CD4-positive, CD25-positive, alpha-beta regulatory T cell (primary cell): ENCODE measurements around the gene JSRP1. TPM values are rescaled to one million over a fixed set of nuclear protein-coding genes. Genes with fewer than 3 reads are reported as not detected.

Experiments
- ATAC-seq, 2 donors: fragments of 150-1000 bp; cut with Tn5 transposase; one replicate each; pipeline ENCODE4 v1.10.0; 2021; ENCODE audit warnings: low read depth in 2 of 2, moderate number of reproducible peaks in 2 of 2, moderate library complexity in 1 of 2
- DNase-seq, 3 donors: peaks; one replicate each; pipeline versions ENCODE4 v3.0.0 to v3.0.0-alpha.2; 2012 to 2022; ENCODE audit warnings: mixed read lengths in 1 of 3
- H3K27ac ChIP-seq: one replicate; pipeline ENCODE4 v1.7.0; 2013; ENCODE audit warnings: mild to moderate bottlenecking, low read length; ENCODE audit not compliant: insufficient read depth, poor library complexity, severe bottlenecking
- H3K27me3 ChIP-seq: one replicate; pipeline ENCODE4 v1.7.0; 2013; ENCODE audit warnings: low read length; ENCODE audit not compliant: control insufficient read depth, insufficient read depth
- H3K36me3 ChIP-seq: one replicate; pipeline ENCODE4 v1.7.0; 2013; ENCODE audit warnings: mild to moderate bottlenecking, low read length, moderate library complexity; ENCODE audit not compliant: control insufficient read depth, insufficient read depth
- H3K4me1 ChIP-seq: 2 replicates; pipeline ENCODE4 v1.7.0; 2013; ENCODE audit warnings: mild to moderate bottlenecking, low read length; ENCODE audit not compliant: insufficient read depth, control insufficient read depth, poor library complexity, severe bottlenecking
- H3K4me3 ChIP-seq: one replicate; pipeline ENCODE4 v1.7.0; 2013; ENCODE audit warnings: low read depth, mild to moderate bottlenecking, low read length, moderate library complexity
- H3K9me3 ChIP-seq, 2 experiments: 1 replicate in 1 of 2; 2 replicates in 1 of 2; pipeline ENCODE4 v1.7.0; 2013; ENCODE audit warnings: low read length in 2 of 2, mild to moderate bottlenecking in 1 of 2, moderate library complexity in 1 of 2; ENCODE audit not compliant: control insufficient read depth in 2 of 2
- H3K27ac Mint-ChIP-seq, 3 donors: one replicate each; pipeline ENCODE4 v1.8.0; 2020 to 2022; ENCODE audit warnings: mild to moderate bottlenecking in 3 of 3, mixed read lengths in 3 of 3, moderate library complexity in 2 of 3
- H3K27me3 Mint-ChIP-seq: one replicate; pipeline ENCODE4 v1.8.0; 2022; ENCODE audit warnings: mild to moderate bottlenecking, mixed read lengths
- H3K36me3 Mint-ChIP-seq: one replicate; pipeline ENCODE4 v1.8.0; 2020; ENCODE audit warnings: mixed read lengths
- H3K4me1 Mint-ChIP-seq, 4 donors: one replicate each; pipeline ENCODE4 v1.8.0; 2020 to 2022; ENCODE audit warnings: mixed read lengths in 4 of 4, mild to moderate bottlenecking in 1 of 4
- H3K4me3 Mint-ChIP-seq, 4 donors: one replicate each; pipeline ENCODE4 v1.8.0; 2020 to 2022; ENCODE audit warnings: mild to moderate bottlenecking in 4 of 4, mixed read lengths in 4 of 4, moderate library complexity in 3 of 4
- H3K9me3 Mint-ChIP-seq, 7 donors: one replicate each; pipeline ENCODE4 v1.8.0; 2020 to 2022; ENCODE audit warnings: mixed read lengths in 7 of 7, mild to moderate bottlenecking in 3 of 7, moderate library complexity in 2 of 7
- polyA plus RNA-seq, 4 donors: library from polyadenylated mRNA; unstranded; fragments of 300-500 nt; fragmentation: Illumina TruSeq; gene quantifications; one replicate each; pipeline ENCODE4 v1.2.3, GENCODE V29; 2021
- total RNA-seq: library from RNA; stranded (reverse); gene quantifications from one replicate; pipeline ENCODE4 v1.2.3, GENCODE V29; 2022

Gene JSRP1, protein sequence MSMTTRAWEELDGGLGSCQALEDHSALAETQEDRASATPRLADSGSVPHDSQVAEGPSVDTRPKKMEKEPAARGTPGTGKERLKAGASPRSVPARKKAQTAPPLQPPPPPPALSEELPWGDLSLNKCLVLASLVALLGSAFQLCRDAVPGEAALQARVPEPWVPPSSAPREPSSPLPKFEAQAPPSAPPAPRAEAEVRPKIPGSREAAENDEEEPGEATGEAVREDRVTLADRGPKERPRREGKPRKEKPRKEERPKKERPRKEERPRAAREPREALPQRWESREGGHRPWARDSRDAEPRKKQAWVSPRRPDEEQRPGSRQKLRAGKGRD
- total RNA-seq (0.99 TPM), polyA plus RNA-seq (1 to 10 TPM in 3 of 4 donors, under 1 TPM in 1; 0.89 to 2.4 (median 1.8) TPM)

DNA sequence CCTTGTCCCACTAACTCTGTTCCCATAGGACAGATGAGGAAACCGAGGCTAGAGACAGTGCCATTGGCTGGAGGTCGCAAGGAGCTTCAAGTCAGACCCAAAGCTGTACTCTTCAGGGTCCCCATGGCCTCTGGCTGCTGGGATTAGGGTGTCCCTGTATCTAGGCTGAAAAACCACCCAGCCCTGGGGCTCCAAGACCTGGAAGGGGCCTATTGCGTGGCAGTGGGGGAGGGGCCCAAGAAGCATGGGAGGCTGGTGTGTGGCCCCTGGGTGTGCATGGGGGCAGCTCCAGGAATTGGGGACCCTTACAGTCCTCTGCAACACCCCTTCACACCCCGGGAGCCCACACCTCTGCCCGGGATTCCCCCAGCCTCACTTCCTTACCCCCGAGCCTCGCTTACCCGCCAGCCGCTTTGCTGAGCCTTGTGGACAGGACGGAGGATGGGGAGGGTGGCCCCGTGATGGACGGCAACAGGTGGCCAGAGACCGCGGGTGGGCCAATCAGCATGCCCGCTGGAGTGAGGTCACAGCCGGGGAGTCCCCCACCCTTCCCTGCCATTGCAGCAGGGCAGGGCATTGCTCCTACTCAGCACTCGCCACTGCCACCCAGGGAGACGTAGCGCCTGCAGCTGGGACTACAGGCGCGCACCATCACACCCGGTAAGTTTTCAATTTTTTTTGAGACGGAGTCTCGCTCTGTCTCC lies at the start of gene JSRP1:
Gene JSRP1, minus strand, starts transcription at position 436 of the 704 bp plus-strand sequence. CDS start 1,103 bp downstream, outside the sequence.
- Mint-ChIP-seq H3K4me3 (peak within 1 kb of the TSS; percentile 35 to 85 (median 80)), H3K4me1 (peaks cover 5 to 61% (median 17%) of the 10 kb centered on the region in 4 donors), H3K36me3 (no peaks in the 10 kb centered on the region), H3K27me3 (peaks cover 17% of the 10 kb centered on the region), H3K27ac (peak within 1 kb of the TSS; percentile 14 to 99 (median 96)), H3K9me3 (no peaks in the 10 kb centered on the region)
- ATAC-seq (no peak), DNase-seq (no peak)
- Histone ChIP-seq H3K27ac (peak within 1 kb of the TSS; percentile 94), H3K4me3 (no peak within 1 kb of the TSS), H3K4me1 (peaks cover 69% of the 10 kb centered on the region), H3K9me3 (no peaks in the 10 kb centered on the region), H3K36me3 (no peaks in the 10 kb centered on the region), H3K27me3 (no peaks in the 10 kb centered on the region)

DNA sequence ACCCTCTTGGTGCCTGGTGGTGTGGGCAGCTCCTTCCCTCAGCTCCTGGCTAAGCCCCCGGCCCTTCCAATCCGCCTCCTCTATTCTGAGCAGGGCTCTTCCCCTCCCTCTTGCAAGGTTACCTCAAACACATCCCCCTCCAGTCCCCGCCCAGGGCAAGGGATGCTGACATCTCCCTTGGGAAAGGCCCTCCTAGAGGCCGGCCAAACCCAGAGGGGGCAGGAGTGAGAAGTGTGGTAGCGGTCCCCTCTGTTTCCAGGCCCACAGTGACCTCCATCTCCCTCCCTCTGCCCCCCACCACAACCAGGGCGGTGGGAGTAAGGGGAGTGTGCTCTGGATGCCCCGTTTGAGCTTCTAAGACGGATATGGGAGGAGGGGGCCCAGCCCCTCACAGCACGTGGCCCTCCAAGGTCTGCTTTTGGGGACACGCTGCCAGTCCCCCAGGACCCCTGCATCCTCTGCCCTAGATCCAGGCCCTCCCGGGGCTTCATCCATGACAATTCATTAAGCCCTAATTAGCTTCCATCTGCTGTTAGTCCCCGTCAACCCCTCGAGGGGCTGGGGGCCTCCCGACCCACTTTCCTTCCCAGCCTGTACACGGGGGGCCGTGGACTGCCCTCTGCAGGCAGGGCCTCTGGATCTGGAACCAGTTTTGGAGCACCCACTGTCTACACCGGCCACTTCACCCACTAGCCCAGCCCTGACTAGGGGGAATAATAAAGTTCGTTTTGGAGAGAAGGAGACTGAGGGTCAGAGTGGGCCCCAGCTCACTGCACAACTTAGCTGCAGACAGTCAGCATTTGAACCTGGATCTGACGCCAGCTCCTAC lies 49.4 kb upstream of the JSRP1 start:
- peaks cover 26% of the 10 kb centered on the region for H3K4me1 ChIP-seq
- Mint-ChIP-seq H3K4me1 (peaks cover 0 to 15% (median 7%) of the 10 kb centered on the region in 4 donors), H3K4me3 (peak overlapping the region in 1 of 4 donors; percentile 29), H3K27ac (no peak overlapping the region), H3K9me3 (no peaks in the 10 kb centered on the region), H3K36me3 (no peaks in the 10 kb centered on the region), H3K27me3 (peaks cover 63% of the 10 kb centered on the region)
- no peak for DNase-seq
- H3K27me3 ChIP-seq, result peaks cover 3% of the 10 kb centered on the region
- ATAC-seq, result no peak
- H3K27ac ChIP-seq, result no peak overlapping the region
- H3K4me3 ChIP-seq, result no peak overlapping the region
- no peaks in the 10 kb centered on the region for H3K9me3 ChIP-seq
- H3K36me3 ChIP-seq, result no peaks in the 10 kb centered on the region

DNA sequence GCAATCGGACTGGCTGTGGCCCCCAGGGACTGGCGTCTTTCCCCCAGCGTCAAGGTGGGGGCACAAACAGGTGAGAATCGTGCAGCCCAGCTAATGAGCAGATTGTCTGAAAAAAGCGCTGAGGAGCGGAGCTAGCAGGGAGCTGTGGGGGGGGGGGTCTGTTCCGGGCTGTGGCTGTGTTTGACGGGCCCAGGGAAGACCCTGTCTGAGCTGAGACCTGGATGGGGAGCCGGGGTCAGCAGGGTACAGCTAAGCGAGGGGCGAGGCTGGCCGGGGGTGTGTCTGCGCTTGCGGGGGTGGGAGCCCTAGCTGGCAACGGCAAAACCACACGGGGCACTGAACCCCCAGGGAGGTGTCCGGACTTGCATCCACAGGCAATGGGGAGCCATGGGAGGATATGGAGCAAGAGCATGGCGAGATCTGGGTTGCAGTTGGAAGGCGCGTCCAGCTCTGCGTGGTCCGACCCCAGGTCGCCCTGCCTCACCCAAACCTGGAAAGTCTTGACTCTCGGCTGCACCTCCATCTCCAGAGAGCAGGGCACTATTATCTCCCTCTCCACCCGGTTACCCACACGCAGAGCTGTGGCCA lies 47.1 kb upstream of the JSRP1 start:
- H3K27me3 ChIP-seq, result peaks cover 3% of the 10 kb centered on the region
- H3K4me3 ChIP-seq, result no peak overlapping the region
- H3K9me3 ChIP-seq, result no peaks in the 10 kb centered on the region
- Mint-ChIP-seq H3K9me3 (no peaks in the 10 kb centered on the region), H3K4me1 (peaks cover 0 to 9% (median 6%) of the 10 kb centered on the region in 4 donors), H3K27me3 (peaks cover 44% of the 10 kb centered on the region), H3K36me3 (no peaks in the 10 kb centered on the region), H3K4me3 (peak overlapping the region in 2 of 4 donors; percentile 30 to 73), H3K27ac (peak overlapping the region in 1 of 3 donors; percentile 26)
- H3K4me1 ChIP-seq, result peaks cover 24% of the 10 kb centered on the region
- no peaks in the 10 kb centered on the region for H3K36me3 ChIP-seq
- no peak overlapping the region for H3K27ac ChIP-seq
- ATAC-seq (no peak), DNase-seq (no peak)

DNA sequence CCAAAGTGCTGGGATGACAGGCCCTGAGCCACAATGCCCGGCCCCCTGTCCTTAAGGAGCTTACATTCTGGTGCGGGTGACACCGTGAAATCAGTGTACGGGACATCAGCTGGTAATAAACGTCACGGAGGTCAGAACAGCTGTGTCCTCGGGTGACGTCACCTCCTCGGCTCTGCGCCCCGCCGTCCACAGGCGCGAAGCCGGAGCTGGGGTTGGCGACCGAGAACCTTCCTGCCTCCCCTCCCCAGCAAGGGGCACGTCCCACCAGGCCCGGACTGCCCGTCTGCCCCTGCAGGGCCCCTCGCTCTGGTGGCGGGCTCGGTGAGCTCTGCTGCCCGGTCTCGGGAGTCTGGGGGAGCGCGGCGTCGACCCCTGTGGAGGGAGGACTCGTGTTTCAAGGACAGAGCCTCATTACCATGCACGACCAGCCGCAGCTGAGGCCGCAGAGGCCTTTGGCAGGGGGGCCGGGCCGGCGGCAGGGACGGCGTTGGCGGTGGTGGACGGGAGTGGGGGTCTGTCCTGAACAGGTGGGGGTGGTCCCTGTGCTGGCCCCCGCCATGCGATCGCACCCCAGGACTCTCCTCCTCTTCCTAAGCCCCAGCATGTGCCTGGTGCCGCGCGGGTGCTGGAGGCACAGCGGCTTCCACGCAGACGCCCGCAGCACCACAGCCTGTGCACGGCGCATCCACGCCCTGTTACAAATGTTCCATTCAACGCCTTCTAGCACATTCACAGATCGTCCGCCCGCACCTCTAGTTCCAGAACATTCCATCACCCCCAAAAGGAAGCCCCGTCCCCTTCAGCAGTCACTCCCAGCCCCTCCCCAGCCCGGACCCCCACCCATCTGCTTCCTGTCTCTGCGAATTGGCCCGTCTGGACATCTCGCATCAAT lies 46.3 kb upstream of the JSRP1 start:
- ATAC-seq, result peak in 1 of 2 donors; percentile 44
- H3K27me3 Mint-ChIP-seq, result peaks cover 43% of the 10 kb centered on the region
- peaks cover 0 to 9% (median 6%) of the 10 kb centered on the region in 4 donors for H3K4me1 Mint-ChIP-seq
- H3K4me3 ChIP-seq, result no peak overlapping the region
- H3K27ac ChIP-seq, result no peak overlapping the region
- no peaks in the 10 kb centered on the region for H3K9me3 ChIP-seq
- H3K4me1 ChIP-seq, result peaks cover 20% of the 10 kb centered on the region
- no peak overlapping the region for H3K27ac Mint-ChIP-seq
- H3K36me3 ChIP-seq, result no peaks in the 10 kb centered on the region
- DNase-seq, result no peak
- peaks cover 3% of the 10 kb centered on the region for H3K27me3 ChIP-seq
- peak overlapping the region; percentile 27 to 78 (median 52) for H3K4me3 Mint-ChIP-seq
- no peaks in the 10 kb centered on the region for H3K36me3 Mint-ChIP-seq
- H3K9me3 Mint-ChIP-seq, result no peaks in the 10 kb centered on the region

DNA sequence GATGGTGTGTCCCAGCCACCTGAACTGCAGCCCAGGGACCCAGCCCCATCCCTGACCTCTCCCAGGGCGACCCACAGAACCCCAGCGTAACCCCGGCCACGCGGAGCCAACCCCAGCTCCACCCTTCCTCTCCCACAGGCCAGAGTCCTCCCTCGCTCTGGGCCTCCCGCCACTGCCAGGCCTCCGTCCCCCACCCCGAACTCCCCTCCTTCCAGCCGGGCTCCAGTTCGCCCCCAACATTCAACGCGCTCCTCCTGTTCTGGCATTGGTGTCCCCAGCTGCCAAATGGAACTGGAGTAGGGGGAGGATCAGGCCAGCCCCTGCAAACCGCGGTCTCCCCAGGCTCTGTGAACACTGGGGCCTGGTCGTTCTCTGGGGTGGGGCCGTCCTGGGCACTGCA lies 44.3 kb upstream of the JSRP1 start:
- H3K27ac Mint-ChIP-seq, result no peak overlapping the region
- H3K4me1 ChIP-seq, result peaks cover 15% of the 10 kb centered on the region

DNA sequence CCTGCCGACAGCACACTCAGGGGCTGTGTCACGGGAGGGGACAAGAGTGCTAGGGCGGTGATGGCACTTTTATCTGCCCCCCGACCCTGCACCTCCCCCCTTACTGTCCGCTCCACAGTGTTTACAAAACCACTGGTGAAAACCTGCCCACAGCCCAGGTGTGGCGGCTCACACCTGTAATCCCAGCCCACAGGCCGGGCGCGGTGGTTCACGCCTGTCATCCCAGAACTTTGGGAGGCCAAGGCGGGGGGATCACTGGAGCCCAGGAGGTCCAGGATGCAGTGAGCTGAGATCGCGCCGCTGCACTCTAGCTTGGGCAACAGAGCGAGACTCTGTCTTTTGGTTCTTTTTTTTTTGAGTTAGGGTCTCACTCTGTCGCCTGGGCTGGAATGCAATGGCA lies 39.9 kb upstream of the JSRP1 start:
- no peak for DNase-seq
- Histone ChIP-seq H3K9me3 (no peaks in the 10 kb centered on the region), H3K27ac (no peak overlapping the region), H3K36me3 (no peaks in the 10 kb centered on the region), H3K27me3 (no peaks in the 10 kb centered on the region), H3K4me3 (no peak overlapping the region), H3K4me1 (peaks cover 8% of the 10 kb centered on the region)
- peaks cover 12% of the 10 kb centered on the region for H3K36me3 Mint-ChIP-seq
- H3K27me3 Mint-ChIP-seq, result no peaks in the 10 kb centered on the region
- no peaks in the 10 kb centered on the region for H3K9me3 Mint-ChIP-seq
- H3K27ac Mint-ChIP-seq, result no peak overlapping the region
- H3K4me1 Mint-ChIP-seq, result peaks cover 0 to 20% (median 12%) of the 10 kb centered on the region in 4 donors
- no peak overlapping the region for H3K4me3 Mint-ChIP-seq
- no peak for ATAC-seq

More for the DNA sequence above, 44.3 kb upstream of the JSRP1 start:
- no peaks in the 10 kb centered on the region for H3K36me3 Mint-ChIP-seq
- Histone ChIP-seq H3K36me3 (no peaks in the 10 kb centered on the region), H3K9me3 (no peaks in the 10 kb centered on the region), H3K27me3 (no peaks in the 10 kb centered on the region), H3K4me3 (no peak overlapping the region), H3K27ac (no peak overlapping the region)
- H3K27me3 Mint-ChIP-seq, result peaks cover 27% of the 10 kb centered on the region
- no peaks in the 10 kb centered on the region for H3K9me3 Mint-ChIP-seq
- ATAC-seq (no peak), DNase-seq (no peak)
- H3K4me1 Mint-ChIP-seq, result peaks cover 0 to 12% (median 7%) of the 10 kb centered on the region in 4 donors
- no peak overlapping the region for H3K4me3 Mint-ChIP-seq
